DOHH2 (cell line): ENCODE results near the gene OVCA2.

ENCODE experiments used
- CTCF ChIP-seq: fragments of 200-600 bp; sonication (generic); IDR thresholded peaks from one replicate; pipeline ENCODE4 v1.5.1; 2014; ENCODE audit warnings: antibody characterized with exemption, mild to moderate bottlenecking, low read depth, low read length; ENCODE audit not compliant: poor library complexity, severe bottlenecking
- EZH2phosphoT487 ChIP-seq: fragments of 200-600 bp; sonication (generic); IDR thresholded peaks from 2 replicates; pipeline ENCODE4 v1.6.1; 2017; ENCODE audit warnings: borderline replicate concordance, mild to moderate bottlenecking, antibody characterized with exemption, low read length, moderate library complexity, mixed read lengths

GRCh38 chr17:2060385-2060658 lies 18.5 kb downstream of the OVCA2 start:
- TF ChIP-seq CTCF, result no peak
- TF ChIP-seq EZH2phosphoT487, result no peak
